AG10803 (cell line): ENCODE results near the gene COX6B1.

ENCODE experiments used
- DNase-seq: peaks from one replicate; pipeline ENCODE4 v3.0.0; 2010; ENCODE audit warnings: low read depth
- H3K4me3 ChIP-seq: 2 replicates; pipeline ENCODE4 v1.5.1; 2011; ENCODE audit warnings: mild to moderate bottlenecking, low read length, control low read depth
- CTCF ChIP-seq: conservative IDR thresholded peaks from 2 replicates; pipeline ENCODE4 v1.5.1; 2011; ENCODE audit warnings: mild to moderate bottlenecking, low read length, control low read depth, inconsistent platforms

Gene COX6B1

GRCh38 chr19:35655600-35655999, 7.5 kb downstream of the COX6B1 start:
- no peak overlapping the region for H3K4me3 ChIP-seq
- DNase-seq = no peak
- no peak for TF ChIP-seq CTCF

GRCh38 chr19:35656700-35657099, 8.6 kb downstream of the COX6B1 start:
- TF ChIP-seq CTCF = no peak
- H3K4me3 ChIP-seq = no peak overlapping the region
- no peak for DNase-seq

GRCh38 chr19:35657904-35658700, 10.0 kb downstream of the COX6B1 start:
- no peak overlapping the region for H3K4me3 ChIP-seq
- DNase-seq = no peak
- TF ChIP-seq CTCF = 0 out of 2 replicates have a peak, but pooled peaks have one; percentile 1

- no peak for DNase-seq
- H3K4me3 ChIP-seq = no peak overlapping the region
- TF ChIP-seq CTCF = no peak
Observed at GRCh38 chr19:35661995-35662340, 13.8 kb downstream of the COX6B1 start.

DNA sequence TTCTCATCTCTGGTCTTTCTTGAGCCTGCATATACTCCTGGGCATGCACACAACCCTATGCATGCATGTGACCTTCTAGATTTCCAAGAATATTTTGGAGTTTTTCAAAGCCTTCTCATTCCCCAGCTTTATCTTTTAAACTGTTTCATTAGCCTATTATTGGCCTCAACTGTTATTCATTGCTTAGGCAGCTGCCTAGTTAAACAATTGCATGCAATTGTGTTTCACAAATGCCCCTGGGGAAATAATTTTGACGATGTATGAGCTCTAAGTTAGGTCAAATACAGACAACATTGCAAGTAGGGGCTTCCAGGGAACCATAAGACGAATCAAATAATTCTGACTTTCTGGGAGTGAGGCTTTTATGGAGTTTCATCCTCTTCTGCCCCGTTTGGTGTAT, 15.9 kb downstream of the COX6B1 start:
- no peak for TF ChIP-seq CTCF
- H3K4me3 ChIP-seq = no peak overlapping the region
- no peak for DNase-seq

- no peak overlapping the region for H3K4me3 ChIP-seq
- TF ChIP-seq CTCF = no peak
- no peak for DNase-seq
Observed at GRCh38 chr19:35665157-35665556, 17.0 kb downstream of the COX6B1 start.

GRCh38 chr19:35665604-35666003, 17.5 kb downstream of the COX6B1 start:
- no peak for DNase-seq
- no peak for TF ChIP-seq CTCF
- H3K4me3 ChIP-seq = no peak overlapping the region
